Stimulated activated CD8-positive, alpha-beta memory T cell treated with anti-CD3 and anti-CD28 coated beads, Interleukin-2, amount 100 ng/mL, for 48 hours (primary cell): ENCODE measurements around the gene RNU1-4.
"Not testable (repeated sequence)": the region's sequence is repeated elsewhere in the genome, so short reads cannot be mapped to it uniquely, and the experiment has no call there.

Source experiments
- DNase-seq, 2 donors: peaks; one replicate each; pipeline ENCODE4 v3.0.0-alpha.2; 2020; ENCODE audit warnings: low read depth in 2 of 2

The RNU1-4 gene

DNA sequence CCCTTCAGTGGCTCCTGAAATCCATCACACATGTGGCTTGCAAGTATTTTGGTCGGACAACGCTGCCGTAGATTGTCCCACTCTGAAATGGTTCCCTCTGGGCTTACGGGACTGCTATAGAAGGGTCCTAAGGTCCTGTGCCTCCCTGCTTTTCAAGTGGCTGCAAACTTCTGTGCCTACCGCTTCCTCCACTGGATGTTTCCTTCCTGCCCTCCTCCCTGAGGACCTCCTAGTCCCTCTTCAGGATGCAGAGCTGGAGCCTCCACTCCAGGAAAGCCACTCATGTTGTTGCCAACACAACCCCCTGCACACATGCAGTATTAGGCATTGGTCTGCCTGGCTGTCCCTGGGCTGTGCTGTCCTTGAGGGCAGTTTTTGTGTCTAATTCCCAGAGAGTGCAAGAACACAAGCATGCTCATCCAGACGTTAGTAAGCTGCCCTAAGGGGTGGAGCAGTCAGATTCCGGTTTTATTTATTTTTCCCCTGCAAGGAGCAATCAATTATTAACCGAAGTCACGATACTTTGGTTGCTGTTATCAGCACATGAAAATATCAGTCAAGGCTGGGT, 26.5 kb downstream of the RNU1-4 start:
- DNase-seq = not testable (repeated sequence)

DNA sequence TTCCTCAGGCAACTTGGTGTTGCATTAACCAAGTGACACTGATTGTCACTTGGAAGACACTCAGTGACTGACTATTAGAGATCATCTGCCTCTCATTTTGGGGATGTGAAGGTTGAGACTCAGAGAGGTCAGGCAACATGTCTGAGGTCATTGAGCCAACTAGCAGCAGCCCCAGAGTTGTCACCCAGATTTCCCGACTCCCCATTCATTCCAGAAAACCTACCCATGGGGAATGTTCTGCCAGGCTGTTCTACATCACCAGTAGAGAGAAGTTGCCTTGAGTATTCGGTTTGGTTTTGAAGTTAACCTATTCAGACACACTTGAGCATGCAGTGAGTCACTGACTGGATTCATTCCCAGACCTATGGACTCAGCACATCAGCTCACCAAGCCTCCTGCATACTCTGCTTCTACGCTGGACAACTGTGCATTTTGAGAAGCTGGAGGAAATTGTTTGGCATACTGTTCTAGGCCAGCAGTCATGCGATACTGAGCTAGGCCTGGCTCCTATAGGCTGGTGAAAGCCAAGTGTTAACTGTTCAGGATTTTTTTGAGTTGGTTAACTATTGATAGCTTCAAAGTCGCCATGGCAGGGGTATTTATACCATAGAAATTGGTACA, 29.9 kb downstream of the RNU1-4 start:
- not testable (repeated sequence) for DNase-seq

GRCh38 chr1:16770896-16771446, 30.7 kb downstream of the RNU1-4 start:
- DNase-seq = not testable (repeated sequence)

DNA sequence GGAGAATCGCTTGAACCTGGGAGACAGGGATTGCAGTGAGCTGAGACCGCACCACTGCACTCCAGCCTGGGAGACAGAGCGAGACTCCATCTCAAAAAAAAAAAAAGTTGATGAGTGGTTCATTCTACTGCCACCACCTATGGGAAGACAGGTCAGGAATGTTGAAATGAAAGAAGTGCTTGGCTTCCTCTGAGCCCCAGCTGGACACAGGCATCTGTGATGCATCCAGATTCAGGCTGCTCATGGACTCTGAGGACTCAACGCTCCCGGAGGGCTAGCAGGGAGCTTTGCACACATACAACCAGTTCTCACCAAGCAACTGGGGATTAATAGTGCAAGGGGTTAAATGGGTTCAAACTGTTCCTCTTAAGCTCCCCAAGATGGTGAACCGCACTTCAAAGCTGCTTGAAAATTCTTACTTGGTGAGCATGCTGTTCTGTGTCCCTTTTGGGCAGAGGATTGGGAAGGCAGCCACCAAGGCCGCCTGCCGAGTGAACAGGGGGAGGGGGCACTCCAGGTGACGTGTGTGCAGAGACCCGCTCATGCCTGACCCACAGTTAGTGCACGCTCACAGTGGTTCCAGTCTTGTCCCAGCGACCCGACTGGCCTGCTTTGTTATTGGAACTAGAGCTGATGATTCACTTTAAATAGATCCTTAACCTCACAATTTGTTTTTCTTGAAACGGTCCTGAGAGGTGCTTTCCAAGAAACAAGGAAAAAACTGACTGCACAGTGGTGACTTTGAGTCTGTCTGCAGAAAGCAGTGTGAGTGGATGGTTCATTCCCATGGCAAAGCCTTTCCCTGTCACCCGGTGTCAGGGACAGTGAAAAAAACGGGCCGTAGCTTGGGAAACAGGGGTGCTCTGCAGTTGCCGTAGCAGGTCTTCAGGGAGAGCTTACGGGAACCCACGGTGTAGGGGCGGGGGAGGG, 32.2 kb downstream of the RNU1-4 start:
- DNase-seq = not testable (repeated sequence)

- not testable (repeated sequence) for DNase-seq
Measured at GRCh38 chr1:16773205-16773596, 32.9 kb downstream of the RNU1-4 start.

DNA sequence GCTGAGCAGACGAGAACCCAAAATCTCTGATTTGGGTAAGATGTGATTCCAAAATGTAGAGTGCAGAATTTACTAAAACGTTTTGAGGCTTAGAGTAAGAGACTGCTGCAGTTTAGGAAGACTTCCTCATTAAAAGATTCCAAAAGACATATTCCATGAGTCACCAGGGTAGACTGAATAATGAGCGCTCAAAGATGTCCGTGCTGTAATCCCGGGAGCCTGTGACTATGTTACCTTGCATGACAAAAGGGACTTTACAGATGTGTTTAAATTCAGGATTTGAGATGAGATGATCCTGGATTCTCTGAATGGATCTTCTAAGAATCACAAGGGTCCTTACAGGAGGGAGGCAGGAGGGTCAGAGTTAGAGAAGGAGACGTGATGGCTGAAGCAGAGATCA, 33.4 kb downstream of the RNU1-4 start:
- not testable (repeated sequence) for DNase-seq

DNA sequence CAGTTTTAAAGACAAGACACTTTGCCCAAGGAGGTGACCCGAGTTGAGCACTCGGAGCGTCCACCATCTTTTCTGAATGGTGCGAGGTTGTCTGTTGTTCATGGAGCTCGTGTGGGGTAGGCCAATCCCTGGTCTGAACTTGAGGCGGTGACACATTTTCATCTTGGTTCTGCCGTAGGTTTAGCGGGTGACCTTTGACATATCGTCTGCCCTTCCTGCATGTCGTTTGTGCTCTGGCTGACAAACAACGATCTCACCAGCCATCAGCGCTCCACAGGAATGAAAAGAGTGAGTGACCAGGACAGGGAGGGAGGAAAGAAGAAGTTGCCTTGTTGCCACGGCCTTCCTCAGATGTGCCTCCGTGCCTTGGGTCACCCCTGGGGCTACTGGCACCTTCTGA, 34.5 kb downstream of the RNU1-4 start:
- not testable (repeated sequence) for DNase-seq

GRCh38 chr1:16775290-16775689, 35.0 kb downstream of the RNU1-4 start:
- not testable (repeated sequence) for DNase-seq

DNA sequence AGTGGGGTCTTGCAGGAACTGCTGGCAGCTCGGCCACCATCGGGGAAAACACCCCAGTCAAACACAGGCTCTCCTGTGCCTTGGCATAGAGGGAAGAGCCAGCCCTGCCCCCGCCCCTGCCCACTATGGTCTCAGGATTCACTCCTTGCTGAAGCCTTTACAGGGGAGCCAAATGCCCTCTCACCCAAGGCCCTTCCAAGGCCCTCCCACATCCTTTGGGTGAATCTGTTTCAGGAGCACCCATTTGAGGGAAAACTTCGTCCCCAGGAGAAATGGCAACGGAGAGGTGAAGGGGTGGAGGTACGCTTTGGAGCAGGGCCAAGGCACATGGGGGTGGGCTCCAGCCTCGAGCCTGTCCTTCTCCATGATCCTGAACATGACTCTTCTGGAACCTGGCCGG, 35.9 kb downstream of the RNU1-4 start:
- not testable (repeated sequence) for DNase-seq

- DNase-seq = not testable (repeated sequence)
Measured at GRCh38 chr1:16776835-16777234, 36.5 kb downstream of the RNU1-4 start.

GRCh38 chr1:16777821-16778220, 37.5 kb downstream of the RNU1-4 start:
- not testable (repeated sequence) for DNase-seq

DNA sequence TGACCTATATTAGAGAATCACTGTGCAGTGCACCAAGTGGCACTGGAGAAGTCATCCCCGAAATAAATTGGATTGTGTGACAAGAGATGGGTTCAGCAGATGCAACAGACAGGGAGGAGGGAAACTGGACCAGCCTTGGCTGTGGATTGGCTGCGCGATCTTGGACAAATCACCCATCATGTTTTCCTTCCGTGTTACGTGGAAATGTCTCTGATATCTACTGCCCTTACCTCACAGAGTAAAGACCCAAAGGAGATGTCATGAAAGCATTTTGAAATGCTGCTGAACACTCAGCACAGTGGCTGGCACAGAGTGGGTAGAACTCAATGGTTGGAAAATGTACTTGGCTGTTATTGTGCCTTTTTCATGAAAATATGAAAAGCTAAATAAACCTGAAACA, 39.2 kb downstream of the RNU1-4 start:
- not testable (repeated sequence) for DNase-seq

DNA sequence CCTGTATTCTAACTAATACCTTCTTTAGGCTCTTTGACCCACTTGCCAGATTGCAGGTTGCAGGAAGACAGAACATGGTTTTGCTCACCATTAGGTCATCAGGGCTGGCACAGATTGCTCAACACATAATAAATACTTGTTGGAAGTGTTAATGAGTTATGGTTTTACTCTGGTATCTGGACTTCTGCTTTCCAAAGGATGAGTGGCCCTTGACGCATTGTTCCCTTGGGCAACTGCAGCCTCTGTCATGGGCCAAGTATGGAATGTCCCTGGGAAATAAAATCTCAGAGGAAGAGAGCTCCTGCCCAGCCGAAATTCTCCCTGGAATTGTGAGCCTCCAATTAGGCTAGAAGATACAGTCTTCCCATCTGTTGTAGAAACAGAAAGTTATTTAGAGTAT, 40.7 kb downstream of the RNU1-4 start:
- not testable (repeated sequence) for DNase-seq

- not testable (repeated sequence) for DNase-seq
Measured at GRCh38 chr1:16781625-16782024, 41.3 kb downstream of the RNU1-4 start.

GRCh38 chr1:16784955-16785354, 44.6 kb downstream of the RNU1-4 start:
- not testable (repeated sequence) for DNase-seq

- not testable (repeated sequence) for DNase-seq
Measured at GRCh38 chr1:16786362-16786761, 46.0 kb downstream of the RNU1-4 start.

- not testable (repeated sequence) for DNase-seq
Measured at GRCh38 chr1:16787175-16787574, 46.9 kb downstream of the RNU1-4 start.

DNA sequence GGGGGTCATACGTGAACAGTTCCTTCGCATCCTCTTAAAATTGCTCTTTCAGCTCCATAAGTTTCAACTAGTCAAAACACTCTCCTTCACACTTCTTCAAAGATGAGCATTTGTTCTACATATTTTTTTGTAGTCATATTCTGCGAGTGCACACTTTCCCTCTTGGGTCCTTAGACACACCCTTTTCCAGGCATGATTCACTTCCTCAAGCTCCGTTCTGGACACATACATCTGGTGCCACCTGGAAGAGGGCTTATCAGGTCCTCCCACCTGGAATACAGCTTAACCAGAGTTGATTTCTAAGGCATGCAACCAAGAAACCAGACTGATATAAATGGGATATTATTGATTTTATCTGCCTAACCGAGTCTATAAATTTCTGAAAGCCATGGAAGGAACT, 47.4 kb downstream of the RNU1-4 start:
- not testable (repeated sequence) for DNase-seq
